SU-DHL-6 (cell line): ENCODE measurements around the gene CISTR.

Experiments used
- EZH2phosphoT487 ChIP-seq: fragments of 200-600 bp; sonication (generic), shearing (Covaris generic); conservative IDR thresholded peaks from 2 replicates; pipeline ENCODE4 v1.6.1; 2018; ENCODE audit warnings: mild to moderate bottlenecking, antibody characterized with exemption, low read length, moderate library complexity, mixed read lengths
- TF ChIP-seq, protein P1 (sequence below): fragments of 200-600 bp; sonication (generic); IDR thresholded peaks from one replicate; pipeline ENCODE4 v1.5.1; 2017; ENCODE audit warnings: antibody characterized with exemption, mild to moderate bottlenecking, low read length, moderate library complexity; ENCODE audit not compliant: insufficient read depth, poor library complexity, severe bottlenecking

DNA sequence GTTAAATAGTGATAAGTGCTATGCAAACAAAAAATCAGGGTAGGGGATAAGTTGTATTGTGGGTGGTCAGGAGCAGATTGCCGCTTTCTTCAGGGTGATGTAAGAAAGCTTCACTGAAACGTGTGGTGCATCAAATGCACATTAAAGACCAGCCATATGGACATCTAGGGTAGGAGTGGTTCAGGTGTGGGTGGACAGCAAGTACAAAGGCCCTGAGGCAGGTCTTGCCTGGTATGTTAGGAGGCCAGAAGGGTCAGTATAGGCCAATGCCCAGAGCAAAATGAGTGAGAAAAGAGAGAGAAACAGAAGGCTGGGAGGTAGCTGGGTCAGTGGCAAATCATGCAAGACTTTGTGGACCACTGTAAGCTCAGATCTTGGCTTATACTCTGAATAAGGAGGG is 25.6 kb upstream of the CISTR start:
- TF ChIP-seq, protein P1, sequence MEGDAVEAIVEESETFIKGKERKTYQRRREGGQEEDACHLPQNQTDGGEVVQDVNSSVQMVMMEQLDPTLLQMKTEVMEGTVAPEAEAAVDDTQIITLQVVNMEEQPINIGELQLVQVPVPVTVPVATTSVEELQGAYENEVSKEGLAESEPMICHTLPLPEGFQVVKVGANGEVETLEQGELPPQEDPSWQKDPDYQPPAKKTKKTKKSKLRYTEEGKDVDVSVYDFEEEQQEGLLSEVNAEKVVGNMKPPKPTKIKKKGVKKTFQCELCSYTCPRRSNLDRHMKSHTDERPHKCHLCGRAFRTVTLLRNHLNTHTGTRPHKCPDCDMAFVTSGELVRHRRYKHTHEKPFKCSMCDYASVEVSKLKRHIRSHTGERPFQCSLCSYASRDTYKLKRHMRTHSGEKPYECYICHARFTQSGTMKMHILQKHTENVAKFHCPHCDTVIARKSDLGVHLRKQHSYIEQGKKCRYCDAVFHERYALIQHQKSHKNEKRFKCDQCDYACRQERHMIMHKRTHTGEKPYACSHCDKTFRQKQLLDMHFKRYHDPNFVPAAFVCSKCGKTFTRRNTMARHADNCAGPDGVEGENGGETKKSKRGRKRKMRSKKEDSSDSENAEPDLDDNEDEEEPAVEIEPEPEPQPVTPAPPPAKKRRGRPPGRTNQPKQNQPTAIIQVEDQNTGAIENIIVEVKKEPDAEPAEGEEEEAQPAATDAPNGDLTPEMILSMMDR, result no peak
- TF ChIP-seq EZH2phosphoT487, result no peak
